NCI-H187 (cell line): ENCODE measurements around the gene PHTF2.
"Not testable (repeated sequence)": the region's sequence is repeated elsewhere in the genome, so short reads cannot be mapped to it uniquely, and the experiment has no call there.

Source experiments
- DNase-seq, 2 experiments: peaks; one replicate each; lab custom pipeline; 2025; lab: John Stamatoyannopoulos, UW

Gene PHTF2

GRCh38 chr7:77798394-77799077 lies at the start of gene PHTF2, which contains the start of gene TMEM60:
PHTF2 (plus strand) TSS chr7:77798773.
TMEM60 (minus strand) TSS chr7:77798434; CDS start chr7:77794373, 4,061 bp downstream.
- peak; percentile 99 for DNase-seq

- DNase-seq = no peak
These were observed 46.6 kb upstream of the PHTF2 start for GRCh38 chr7:77752016-77752415.

- DNase-seq = no peak
These were observed 45.4 kb upstream of the PHTF2 start for GRCh38 chr7:77753173-77753572.

- no peak for DNase-seq
These were observed 41.0 kb upstream of the PHTF2 start for GRCh38 chr7:77757589-77757988.

GRCh38 chr7:77759294-77759889 lies 39.2 kb upstream of the PHTF2 start:
- peak in 1 of 2 experiments; percentile 37 for DNase-seq

- DNase-seq = no peak
These were observed 37.6 kb upstream of the PHTF2 start for GRCh38 chr7:77760809-77761453.

- DNase-seq = no peak
These were observed 33.1 kb upstream of the PHTF2 start for GRCh38 chr7:77765481-77765880.

- no peak for DNase-seq
These were observed 32.4 kb upstream of the PHTF2 start for GRCh38 chr7:77765906-77766800.

- DNase-seq = no peak
These were observed 31.6 kb upstream of the PHTF2 start for GRCh38 chr7:77766801-77767605.

- DNase-seq = no peak
These were observed 28.3 kb upstream of the PHTF2 start for GRCh38 chr7:77770316-77770715.

GRCh38 chr7:77771901-77772300 lies 26.7 kb upstream of the PHTF2 start:
- no peak for DNase-seq

- DNase-seq = no peak
These were observed 20.0 kb upstream of the PHTF2 start for GRCh38 chr7:77778535-77778934.

GRCh38 chr7:77782383-77782782 lies 16.2 kb upstream of the PHTF2 start:
- DNase-seq = no peak

GRCh38 chr7:77783111-77783510 lies 15.5 kb upstream of the PHTF2 start:
- no peak for DNase-seq

- no peak for DNase-seq
These were observed 15.0 kb upstream of the PHTF2 start for GRCh38 chr7:77783545-77783944.

- not testable (repeated sequence) for DNase-seq
These were observed 14.1 kb upstream of the PHTF2 start for GRCh38 chr7:77784426-77784825.

GRCh38 chr7:77786018-77786417 lies 12.6 kb upstream of the PHTF2 start:
- no peak for DNase-seq

- DNase-seq = no peak
These were observed 11.8 kb upstream of the PHTF2 start for GRCh38 chr7:77786741-77787140.

- no peak for DNase-seq
These were observed 10.2 kb upstream of the PHTF2 start for GRCh38 chr7:77788327-77788902.

GRCh38 chr7:77791336-77791735 lies 7.2 kb upstream of the PHTF2 start:
- DNase-seq = peak; percentile 6 to 36

- no peak for DNase-seq
These were observed 6.6 kb upstream of the PHTF2 start for GRCh38 chr7:77791956-77792355.
